NCI-H2227 (cell line): ENCODE measurements around the gene MYOF.
"Not testable (repeated sequence)": the region's sequence is repeated elsewhere in the genome, so short reads cannot be mapped to it uniquely, and the experiment has no call there.

ENCODE experiments used
- DNase-seq: peaks from one replicate; lab custom pipeline; 2025; ENCODE audit not compliant: unreplicated experiment; lab: John Stamatoyannopoulos, UW

Gene MYOF

DNA sequence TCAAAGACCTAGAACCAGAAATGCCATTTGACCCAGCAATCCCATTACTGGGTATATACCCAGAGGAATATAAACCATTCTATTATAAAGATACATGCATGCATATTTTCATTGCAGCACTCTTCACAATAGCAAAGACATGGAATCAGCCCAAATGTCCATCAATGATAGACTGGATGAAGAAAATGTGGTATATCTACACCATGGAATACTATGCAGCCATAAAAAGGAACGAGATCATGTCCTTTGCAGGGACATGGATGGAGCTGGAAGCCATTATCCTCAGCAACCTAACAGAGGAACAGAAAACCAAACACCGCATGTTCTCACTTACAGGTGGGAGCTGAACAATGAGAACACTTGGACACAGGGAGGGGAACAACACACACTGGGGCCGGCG lies 123.7 kb downstream of the MYOF start:
- not testable (repeated sequence) for DNase-seq

DNA sequence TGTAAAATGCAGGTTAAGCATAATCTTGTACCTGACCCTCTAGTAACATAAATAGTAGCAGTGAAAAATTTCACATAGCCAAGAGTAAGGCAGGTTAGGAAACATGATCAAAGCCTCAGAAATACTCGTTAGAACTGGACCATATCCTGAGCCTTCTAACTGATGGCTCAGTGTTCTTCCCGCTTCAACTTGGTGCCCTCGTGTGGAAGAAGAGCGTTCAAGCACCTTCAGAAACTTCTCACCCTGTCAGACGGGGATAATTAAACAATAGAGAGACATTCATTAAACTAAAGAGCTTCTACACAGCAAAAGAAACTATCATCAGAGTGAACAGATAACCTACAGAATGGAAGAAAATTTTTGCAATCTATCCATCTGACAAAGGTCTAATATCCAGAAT lies 124.5 kb downstream of the MYOF start:
- peak; percentile 71 for DNase-seq

DNA sequence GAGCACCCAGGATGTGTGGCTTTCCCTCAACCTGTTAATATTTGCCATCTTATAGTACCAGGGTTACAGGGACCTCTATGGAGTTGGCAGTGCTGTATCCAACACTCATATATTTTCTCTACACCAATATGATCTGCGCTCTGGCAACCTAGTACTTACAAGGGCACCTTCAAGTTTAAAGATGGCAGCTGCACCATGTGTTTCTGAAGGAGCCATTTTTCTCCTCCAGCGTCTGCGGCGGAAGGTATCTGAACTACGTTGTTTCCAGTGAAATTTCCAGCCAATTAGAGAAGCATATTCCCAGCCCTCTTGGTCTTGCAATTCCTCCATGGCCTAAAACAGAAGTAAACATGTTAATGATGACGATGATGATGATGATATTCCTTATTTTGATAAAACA lies 125.6 kb downstream of the MYOF start:
- no peak for DNase-seq

DNA sequence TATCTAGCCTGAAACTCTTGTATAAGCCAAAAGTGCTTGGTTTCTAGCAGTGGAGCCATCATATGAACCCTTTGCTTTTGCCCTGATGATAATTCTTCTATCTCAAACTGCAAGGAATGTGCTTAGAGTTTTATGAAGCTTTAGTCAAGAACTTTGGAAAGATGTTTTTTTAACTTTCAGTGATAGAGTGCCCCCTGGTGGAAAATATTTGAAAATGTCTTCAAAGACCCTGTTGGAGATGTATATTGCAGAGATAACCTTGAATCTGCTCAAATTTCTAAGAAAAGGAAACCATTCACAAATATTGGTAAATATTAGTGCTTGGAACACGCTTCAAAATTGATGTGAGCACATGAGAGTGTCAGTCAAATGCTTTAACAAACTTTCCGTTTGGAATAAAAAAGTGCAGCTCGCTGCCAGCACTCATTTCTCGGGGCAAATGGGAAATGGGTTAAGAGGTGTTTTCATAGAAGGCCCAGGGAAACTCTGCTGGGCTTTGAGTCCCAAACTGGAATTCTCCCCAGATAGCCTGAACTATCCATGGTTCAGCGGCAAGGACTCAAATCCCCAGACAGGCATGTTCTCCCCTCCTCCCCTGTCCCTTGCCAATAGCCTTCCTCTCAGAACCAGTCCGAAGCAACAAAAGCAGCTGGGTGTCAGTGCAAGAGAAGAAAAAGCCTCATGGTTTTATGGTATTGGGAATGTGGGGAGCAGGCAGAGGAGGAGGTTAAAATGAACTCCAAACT lies 129.3 kb downstream of the MYOF start:
- peak; percentile 15 for DNase-seq

DNA sequence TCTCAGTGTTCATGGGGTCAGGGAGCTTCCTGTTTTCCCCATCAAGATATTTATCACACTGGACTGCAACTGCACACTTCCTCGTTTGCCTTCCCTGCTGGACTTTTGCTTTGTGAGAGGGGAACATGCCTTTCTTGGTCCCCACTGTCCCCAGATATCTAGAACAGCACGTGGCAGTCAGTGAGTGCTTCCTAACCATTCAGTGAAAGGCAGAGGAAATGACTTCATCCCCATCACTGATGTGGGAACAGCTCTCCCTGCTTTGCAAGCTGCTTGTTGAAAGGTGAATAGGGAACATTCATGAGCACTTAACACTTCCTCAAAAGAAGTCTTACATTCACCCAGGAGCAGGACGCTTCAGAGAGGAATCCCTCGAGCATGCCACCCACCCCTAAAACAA lies 135.4 kb downstream of the MYOF start:
- DNase-seq, result no peak

DNA sequence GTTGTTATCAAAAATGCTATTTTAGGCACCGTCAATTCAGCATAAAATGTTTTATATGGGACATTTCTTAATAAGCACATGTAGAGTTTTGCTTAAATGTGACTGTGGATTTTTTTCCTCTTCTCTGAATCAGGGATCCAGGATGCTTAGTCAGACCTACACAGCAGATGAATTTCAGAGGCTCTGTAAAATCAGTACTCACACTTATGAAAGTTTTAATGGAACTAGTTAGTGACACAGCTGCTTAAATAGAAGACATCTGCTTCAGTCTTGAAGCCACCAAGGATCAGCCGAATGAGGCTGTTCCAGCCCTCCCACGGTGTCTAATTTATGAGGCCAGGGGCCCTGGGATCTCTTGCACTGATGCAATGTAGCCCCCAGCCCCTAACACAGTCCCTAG lies 136.0 kb downstream of the MYOF start:
- DNase-seq, result no peak

DNA sequence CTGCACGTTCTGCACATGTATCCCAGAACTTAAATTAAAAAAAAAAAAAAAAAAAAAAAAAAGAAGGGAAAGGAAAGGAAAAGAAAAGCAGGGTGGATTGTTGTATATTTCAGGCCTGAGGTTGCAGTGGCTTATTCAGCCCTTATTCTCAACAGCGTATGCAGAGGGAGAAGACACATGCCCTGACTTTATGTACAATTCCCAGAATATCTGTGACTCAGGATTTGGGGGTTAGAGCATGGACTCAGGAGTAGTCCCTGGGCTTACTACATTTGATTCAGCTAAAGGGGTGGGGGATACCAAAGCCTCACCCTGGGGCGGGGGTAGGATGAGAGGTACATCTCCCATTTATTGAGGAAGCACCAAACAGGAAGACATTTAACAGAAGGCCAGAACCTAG lies 137.4 kb downstream of the MYOF start:
- no peak for DNase-seq

DNA sequence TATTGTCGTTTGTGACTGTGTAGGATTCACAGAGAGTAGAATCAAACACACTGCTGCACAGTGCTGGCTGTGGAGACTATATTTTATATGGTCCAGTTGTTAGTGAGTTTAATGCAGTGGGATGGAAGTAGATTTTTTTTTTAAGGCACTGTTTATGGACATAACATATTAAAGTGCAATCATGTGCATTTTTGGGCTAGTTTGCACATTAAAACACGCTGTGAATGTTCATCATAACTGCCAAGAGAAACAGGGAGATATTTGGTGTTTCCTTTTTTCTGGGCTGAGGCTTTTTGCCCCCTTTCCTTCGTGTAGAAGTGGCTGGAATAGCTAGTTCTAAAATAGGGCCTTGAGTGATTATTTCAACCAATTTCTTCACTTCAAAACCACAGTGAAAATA lies 139.2 kb downstream of the MYOF start:
- DNase-seq, result no peak

DNA sequence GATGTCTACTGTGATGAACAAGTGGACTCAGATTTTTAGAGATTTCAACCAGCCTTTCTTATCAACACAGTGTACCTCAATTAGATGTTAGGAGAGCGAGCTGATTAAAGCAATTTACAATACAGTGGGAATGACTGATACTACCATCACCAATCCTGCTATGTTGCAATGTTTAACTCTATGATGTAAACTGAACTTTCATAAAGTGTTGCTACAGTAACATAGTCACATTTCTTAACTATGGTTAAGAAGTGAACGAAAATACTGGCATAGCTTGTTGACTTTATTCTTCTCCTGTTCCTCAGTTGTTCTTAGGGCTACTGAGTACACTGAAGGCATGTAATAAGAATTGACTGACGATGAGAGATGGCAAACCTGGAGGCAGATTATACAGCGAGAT lies 139.8 kb downstream of the MYOF start:
- no peak for DNase-seq

DNA sequence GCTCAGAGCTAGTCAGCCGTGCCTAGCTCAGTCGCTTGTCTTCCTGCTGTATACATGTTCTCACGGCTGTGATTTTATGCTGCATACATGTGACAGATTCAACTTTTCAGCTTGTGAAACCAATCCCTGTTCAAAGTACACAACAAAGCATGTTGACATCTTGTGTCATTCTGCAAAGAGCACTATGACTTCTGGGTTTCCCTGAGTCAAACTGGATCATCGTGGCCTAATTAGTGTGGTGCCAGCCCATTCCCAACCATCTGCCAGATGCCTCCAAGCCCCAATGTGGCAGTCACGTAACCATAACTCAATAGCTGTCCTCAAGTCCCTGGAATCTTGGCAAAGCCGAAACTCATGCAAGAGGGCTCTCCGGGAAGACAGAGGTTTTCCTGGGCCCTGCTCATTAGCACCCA lies 144.8 kb downstream of the MYOF start:
- DNase-seq, result no peak

DNA sequence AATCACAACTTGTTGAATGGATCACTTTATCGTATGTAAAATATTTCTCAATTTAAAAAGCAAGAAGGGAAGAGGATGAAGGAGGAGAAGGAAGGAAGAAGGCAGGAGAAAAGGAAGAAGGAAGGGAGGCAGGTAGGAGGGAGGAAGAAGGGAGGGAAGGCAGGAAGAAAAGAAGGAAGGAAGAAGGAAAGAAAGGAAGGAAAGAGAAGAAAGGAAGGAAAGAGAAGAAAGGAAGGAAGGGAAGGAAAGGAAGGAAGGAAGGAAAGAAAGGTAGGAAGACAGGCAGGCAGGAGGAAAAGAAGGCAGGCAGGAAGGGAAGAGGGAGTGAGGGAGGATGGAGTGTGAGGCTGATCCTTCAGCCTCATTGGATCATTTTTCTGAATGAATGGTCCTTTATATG lies 145.5 kb downstream of the MYOF start:
- DNase-seq, result no peak

DNA sequence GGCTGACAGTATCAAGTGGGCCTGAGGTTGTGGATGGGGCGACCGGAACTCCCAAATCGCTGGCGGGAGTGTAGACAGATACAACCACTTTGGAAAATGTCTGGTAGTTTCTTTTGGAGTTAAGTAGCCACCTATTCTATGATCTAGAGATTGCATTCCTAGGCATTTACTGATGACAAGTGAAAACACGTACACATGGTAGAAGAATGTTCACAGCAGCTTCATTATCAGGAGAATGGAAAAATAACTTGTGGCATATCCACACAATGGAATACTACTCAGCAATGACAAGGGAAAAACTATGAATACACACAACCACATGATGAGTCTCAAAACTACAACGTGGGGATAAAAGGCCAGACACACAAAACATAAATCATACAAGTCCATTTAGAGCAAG lies 146.0 kb downstream of the MYOF start:
- no peak for DNase-seq

DNA sequence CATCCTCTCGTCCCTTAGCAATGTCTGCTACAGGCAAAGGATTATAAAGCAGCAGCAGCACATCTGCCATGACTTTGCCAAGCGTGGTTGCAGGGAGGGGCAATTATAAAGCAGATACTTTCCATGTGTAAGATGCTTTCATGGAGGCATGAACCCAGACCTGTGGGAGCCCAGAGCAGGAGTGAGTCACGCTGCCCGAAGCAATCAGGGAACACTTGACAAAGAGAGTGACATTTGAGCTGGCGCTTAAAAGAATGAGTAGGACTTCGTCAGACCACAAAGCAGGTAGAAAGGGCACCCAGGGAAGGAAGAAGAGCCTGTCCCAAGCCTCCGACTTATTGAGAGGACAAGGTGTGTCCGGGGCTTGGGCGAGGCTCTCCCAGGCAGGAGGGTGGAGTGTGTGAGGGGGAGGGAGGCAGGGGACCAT lies 147.2 kb downstream of the MYOF start:
- DNase-seq, result peak; percentile 2

DNA sequence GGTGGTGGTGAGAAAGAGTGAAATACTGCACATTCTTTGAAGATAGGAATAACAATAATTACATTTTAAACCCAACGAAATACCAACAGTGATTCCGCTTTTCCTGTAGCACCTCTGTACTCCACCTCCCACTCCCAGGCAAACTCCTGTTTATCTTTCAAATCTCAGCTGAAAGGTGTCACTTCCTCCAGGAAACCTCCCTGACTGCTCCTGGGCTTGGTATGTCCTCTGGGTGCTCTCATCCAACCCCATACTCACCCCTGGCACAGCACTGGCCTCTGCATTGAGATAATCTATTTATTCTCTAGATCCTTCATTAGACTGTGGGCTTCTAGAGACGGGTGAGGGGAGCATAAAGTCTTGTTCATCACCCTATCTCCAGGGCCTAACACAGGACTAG lies 148.0 kb downstream of the MYOF start:
- no peak for DNase-seq

DNA sequence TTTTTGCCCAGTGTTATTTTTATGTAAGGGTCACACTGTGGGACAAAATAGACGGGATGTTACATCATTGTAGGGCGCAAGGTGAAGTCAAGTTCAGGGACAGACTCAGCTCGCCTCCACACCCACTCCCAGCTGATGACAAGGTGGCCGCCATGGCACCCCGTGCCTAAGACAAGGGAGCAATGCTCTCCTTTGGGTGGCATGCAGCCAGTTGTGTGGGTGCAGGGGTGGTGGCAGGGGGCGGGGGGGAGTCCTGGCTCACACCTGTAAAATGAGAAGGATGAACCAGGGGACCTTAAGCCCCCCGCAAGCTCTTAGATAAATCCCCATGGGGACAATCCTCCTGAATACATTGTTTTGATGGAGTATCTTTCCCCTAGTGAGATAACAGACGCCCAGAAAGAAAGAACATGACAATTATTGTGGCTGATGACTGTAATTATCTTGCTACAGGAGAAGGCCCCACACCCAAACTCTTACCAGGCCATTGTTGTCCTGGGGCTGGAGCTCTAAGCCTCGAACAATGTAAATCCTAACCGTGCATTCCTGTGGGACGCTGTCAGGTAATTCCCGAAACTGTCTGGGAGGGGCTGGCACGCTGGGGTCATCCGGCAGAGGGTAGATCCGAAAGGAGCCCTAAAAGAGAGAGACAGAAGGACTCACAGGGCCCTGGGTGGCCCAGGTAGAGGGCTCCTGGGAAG lies 148.7 kb downstream of the MYOF start:
- DNase-seq, result peak; percentile 69

DNA sequence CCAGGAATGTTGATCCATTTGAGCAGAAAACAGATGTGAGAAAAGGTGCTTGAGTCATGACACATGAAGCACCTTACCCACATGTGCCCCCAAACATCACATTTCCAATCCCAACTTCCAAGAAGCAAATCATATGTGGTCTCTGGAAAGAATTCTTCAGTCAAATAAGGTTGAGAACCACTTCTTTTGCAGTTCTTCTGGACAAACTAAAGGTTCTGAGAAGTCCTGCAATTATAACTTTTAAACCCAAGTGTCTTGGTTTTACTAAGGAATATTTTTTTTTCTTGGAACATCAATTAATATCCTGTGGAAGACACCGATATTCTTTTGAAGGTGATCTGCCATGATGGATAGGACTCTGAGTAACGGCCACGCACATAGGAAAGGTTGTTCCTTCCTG lies 151.3 kb downstream of the MYOF start:
- no peak for DNase-seq

DNA sequence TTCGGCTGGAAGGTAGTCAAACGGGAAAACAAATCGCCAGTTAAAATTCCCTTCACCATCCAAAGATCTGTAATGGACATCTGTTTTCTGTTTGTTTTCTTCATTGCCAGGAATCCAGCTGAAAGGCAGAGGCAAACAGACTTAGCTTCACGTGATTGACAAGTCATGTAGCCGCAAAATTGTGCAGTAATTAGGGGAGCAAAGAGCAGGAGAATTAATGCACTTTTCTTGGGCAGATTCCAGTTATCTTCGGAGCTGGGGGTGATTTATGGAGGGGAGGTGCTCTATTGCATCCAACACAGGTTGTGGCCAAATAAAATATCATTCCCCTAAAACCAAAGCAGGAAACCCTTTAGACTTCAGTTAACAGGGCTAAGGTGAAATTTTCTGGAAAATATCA lies 162.2 kb downstream of the MYOF start:
- peak; percentile 66 for DNase-seq

DNA sequence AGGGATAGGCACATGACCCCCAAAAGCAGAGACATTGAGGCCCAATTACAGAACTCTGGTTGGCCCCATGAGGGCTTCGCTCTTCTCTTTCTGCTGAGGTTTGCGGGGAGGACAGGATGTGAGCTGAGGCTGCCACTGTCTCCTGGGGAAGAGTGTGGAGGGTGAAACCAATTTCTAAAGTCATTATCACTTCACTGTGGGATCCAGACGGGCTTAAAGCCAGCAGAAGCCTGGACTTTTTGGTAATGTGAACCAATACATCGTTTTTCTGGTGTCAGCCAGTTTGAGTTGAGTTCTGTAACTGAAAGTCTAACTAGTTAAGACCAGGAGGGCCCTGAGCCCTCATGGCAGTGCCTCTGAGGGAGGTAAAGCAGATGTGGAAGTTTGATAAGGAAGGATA lies 163.0 kb downstream of the MYOF start:
- no peak for DNase-seq

DNA sequence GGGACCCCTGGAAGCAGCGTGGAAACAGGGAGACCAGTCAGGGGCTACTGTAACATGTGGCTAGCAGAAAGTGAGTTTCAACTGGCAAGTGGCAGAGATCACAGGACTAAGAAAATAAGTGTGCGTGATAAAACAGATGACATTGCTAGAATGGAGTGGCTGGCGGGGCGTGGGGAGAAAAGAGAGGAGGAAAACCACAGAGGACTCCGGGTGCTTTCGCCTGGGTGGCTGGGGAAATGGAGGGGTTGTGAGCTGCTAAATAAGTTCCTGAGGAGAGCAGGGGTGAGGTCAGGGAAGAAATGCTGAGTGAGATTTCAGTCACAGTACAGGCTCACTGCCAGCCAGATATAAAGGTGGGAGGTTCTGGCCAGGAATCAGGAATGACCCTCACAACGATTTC lies 166.9 kb downstream of the MYOF start:
- DNase-seq, result no peak

DNA sequence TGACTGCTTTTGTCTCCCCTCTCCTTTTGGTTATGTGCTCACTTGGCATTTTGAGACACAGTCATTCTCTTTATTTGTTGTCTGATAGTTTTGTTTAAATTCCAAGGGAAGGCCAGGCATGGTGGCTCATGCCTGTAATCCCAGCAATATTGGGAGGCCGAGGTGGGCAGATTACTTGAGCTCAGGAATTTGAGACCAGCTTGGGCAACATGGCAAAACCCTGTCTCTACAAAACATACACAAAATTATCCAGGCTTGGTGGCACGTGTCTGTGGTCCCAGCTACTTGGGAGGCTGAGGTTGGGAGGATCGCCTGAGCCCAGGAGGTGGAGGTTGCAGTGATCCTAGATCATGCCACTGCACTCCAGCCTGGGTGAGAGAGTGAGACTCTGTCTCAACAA lies 167.5 kb downstream of the MYOF start:
- not testable (repeated sequence) for DNase-seq

DNA sequence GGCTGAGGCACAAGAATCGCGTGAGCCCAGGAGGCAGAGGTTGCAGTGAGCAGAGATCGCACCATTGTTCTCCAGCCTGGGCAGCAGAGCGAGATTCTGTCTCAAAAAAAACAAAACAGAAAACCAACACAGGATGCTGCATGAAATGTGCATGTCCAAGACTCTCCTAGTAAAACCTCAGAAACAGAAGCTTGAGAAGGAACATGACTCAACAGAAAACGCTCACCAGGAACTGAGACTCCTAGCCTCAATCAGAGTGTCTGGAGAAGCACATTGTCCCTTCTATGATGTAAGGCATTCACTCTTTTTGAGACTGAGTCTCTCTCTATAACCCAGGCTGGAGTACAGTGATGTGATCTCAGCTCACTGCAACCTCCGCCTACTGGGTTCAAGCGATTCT lies 168.3 kb downstream of the MYOF start:
- DNase-seq, result no peak

DNA sequence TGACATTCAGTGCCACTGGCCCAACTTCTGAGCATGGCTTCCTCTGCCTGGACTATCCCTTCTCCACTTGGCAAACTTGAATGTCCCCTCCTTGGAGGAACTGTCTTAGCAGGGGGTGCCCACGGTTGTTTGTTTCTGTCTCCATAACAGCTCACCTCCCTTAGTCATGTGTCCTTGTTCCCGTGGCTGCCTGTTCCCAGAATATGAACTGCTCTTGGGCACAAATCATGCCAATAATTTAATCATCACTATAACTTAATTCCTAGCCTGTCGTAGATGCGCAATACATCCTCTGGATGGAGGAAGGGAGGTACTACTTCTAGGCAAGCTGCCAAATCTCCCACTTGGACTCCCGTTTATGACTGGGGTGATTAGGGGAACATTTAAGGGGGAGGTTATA lies 173.1 kb downstream of the MYOF start:
- peak; percentile 46 for DNase-seq

DNA sequence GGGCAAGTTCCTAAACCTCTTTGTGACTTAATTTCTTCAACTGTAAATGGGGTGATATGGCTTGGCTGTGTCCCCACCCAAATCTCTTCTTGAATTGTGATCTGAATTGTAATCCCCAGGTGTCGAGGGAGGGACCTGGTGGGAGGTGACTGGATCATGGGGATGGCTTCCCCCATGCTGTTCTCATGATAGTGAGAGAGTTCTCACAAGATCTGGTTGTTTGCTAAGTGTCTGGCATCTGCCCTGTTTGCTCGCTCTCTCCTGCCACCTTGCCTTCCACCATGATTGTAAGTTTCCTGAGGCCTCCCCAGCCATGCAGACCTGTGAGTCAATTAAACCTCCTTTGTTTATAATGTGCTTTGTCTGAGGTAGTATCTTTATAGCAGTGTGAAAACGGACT lies 177.0 kb downstream of the MYOF start:
- no peak for DNase-seq
